DND-41 (cell line): ENCODE results near the gene HDLBP.

Source experiments
- ATAC-seq: fragments of 200-7000 bp; cut with Tn5 transposase; 3 replicates; pipeline ENCODE4 v1.9.1; 2021; ENCODE audit warnings: low read depth; ENCODE audit not compliant: insufficient read depth
- DNase-seq: peaks from one replicate; pipeline ENCODE4 v3.0.0-alpha.2; 2020
- H2AFZ ChIP-seq: 2 replicates; pipeline ENCODE4 v1.6.0; 2012; ENCODE audit warnings: low read depth, low read length
- H3K27ac ChIP-seq: 2 replicates; pipeline ENCODE4 v1.5.1; 2012; ENCODE audit warnings: low read length, inconsistent platforms
- H3K27me3 ChIP-seq: fragments of 200-600 bp; sonication (generic); 2 replicates; pipeline ENCODE4 v1.6.0; 2012; ENCODE audit warnings: low read length, mild to moderate bottlenecking, inconsistent platforms; ENCODE audit not compliant: insufficient read depth, poor library complexity
- H3K36me3 ChIP-seq: 2 replicates; pipeline ENCODE4 v1.5.1; 2012; ENCODE audit warnings: low read length, inconsistent platforms; ENCODE audit not compliant: insufficient read depth
- H3K4me1 ChIP-seq: 2 replicates; pipeline ENCODE4 v1.5.1; 2012; ENCODE audit warnings: mild to moderate bottlenecking, low read length; ENCODE audit not compliant: insufficient read depth
- H3K4me2 ChIP-seq: 2 replicates; pipeline ENCODE4 v1.6.0; 2012; ENCODE audit warnings: mild to moderate bottlenecking, moderate library complexity, low read length, inconsistent platforms; ENCODE audit not compliant: insufficient read depth
- H3K4me3 ChIP-seq, 2 experiments: fragments of 200-600 bp in 1 of 2; shearing (Covaris generic) in 1 of 2; 2 replicates each; pipeline ENCODE4 v1.5.1; 2012 to 2016; ENCODE audit warnings: inconsistent platforms in 2 of 2, low read length in 2 of 2, mild to moderate bottlenecking in 2 of 2, low read depth in 1 of 2, moderate library complexity in 1 of 2
- H3K79me2 ChIP-seq: 2 replicates; pipeline ENCODE4 v1.6.0; 2012; ENCODE audit warnings: low read length, inconsistent platforms; ENCODE audit not compliant: insufficient read depth
- H3K9ac ChIP-seq: 2 replicates; pipeline ENCODE4 v1.6.0; 2012; ENCODE audit warnings: low read depth, mild to moderate bottlenecking, inconsistent platforms, low read length, moderate library complexity
- H3K9me3 ChIP-seq: 2 replicates; pipeline ENCODE4 v1.5.1; 2012; ENCODE audit warnings: low read length, moderate library complexity, mild to moderate bottlenecking, inconsistent platforms; ENCODE audit not compliant: insufficient read depth, severe bottlenecking
- H4K20me1 ChIP-seq: 2 replicates; pipeline ENCODE4 v1.6.0; 2012; ENCODE audit warnings: low read length; ENCODE audit not compliant: insufficient read depth
- CTCF ChIP-seq: IDR thresholded peaks from 2 replicates; pipeline ENCODE4 v1.5.1; 2012; ENCODE audit warnings: borderline replicate concordance, low read length, moderate library complexity, mild to moderate bottlenecking; ENCODE audit not compliant: poor library complexity, severe bottlenecking; ENCODE audit errors: extremely low read depth
- EZH2 ChIP-seq: IDR thresholded peaks from 3 replicates; pipeline ENCODE4 v1.6.1; 2012; ENCODE audit warnings: borderline replicate concordance, low read depth, mild to moderate bottlenecking, moderate library complexity, low read length, inconsistent platforms; ENCODE audit not compliant: severe bottlenecking

The HDLBP gene

GRCh38 chr2:241224851-241225438 lies 90.5 kb downstream of the HDLBP start:
- DNase-seq, result no peak
- H3K9ac ChIP-seq, result no peak overlapping the region
- no peak for ATAC-seq
- no peaks in the 10 kb centered on the region for H3K27me3 ChIP-seq
- H3K27ac ChIP-seq, result no peak overlapping the region
- no peaks in the 10 kb centered on the region for H3K9me3 ChIP-seq
- no peaks in the 10 kb centered on the region for H3K4me1 ChIP-seq
- H4K20me1 ChIP-seq, result peaks cover 14% of the 10 kb centered on the region
- no peak overlapping the region for H3K4me2 ChIP-seq
- H3K79me2 ChIP-seq, result no peaks in the 10 kb centered on the region
- TF ChIP-seq CTCF (no peak), EZH2 (no peak)
- H3K36me3 ChIP-seq, result peaks cover 42% of the 10 kb centered on the region
- no peak overlapping the region for H3K4me3 ChIP-seq
- H2AFZ ChIP-seq, result no peak overlapping the region

GRCh38 chr2:241224018-241224850 lies 91.2 kb downstream of the HDLBP start:
- Histone ChIP-seq H3K9ac (no peak overlapping the region), H3K79me2 (no peaks in the 10 kb centered on the region), H2AFZ (no peak overlapping the region), H3K4me2 (no peak overlapping the region), H4K20me1 (peaks cover 14% of the 10 kb centered on the region), H3K4me1 (no peaks in the 10 kb centered on the region), H3K27ac (no peak overlapping the region), H3K27me3 (no peaks in the 10 kb centered on the region), H3K9me3 (no peaks in the 10 kb centered on the region), H3K36me3 (peaks cover 35% of the 10 kb centered on the region), H3K4me3 (no peak overlapping the region)
- DNase-seq (no peak), ATAC-seq (peak; percentile 20; the same call in 1 of the 3 replicates)
- no peak for TF ChIP-seq CTCF
- no peak for TF ChIP-seq EZH2

GRCh38 chr2:241223211-241224017 lies 92.1 kb downstream of the HDLBP start:
- Histone ChIP-seq H3K9ac (no peak overlapping the region), H2AFZ (no peak overlapping the region), H3K4me1 (no peaks in the 10 kb centered on the region), H3K9me3 (no peaks in the 10 kb centered on the region), H4K20me1 (peaks cover 10% of the 10 kb centered on the region), H3K4me3 (no peak overlapping the region), H3K36me3 (peaks cover 27% of the 10 kb centered on the region), H3K27me3 (no peaks in the 10 kb centered on the region), H3K4me2 (no peak overlapping the region), H3K79me2 (no peaks in the 10 kb centered on the region), H3K27ac (no peak overlapping the region)
- ATAC-seq, result peak; percentile 62
- TF ChIP-seq CTCF, result no peak
- no peak for TF ChIP-seq EZH2
- peak; percentile 33 for DNase-seq
